Measurements from ENCODE around the gene CDH12. TPM values are rescaled to one million over a fixed set of nuclear protein-coding genes. Genes with fewer than 3 reads are reported as not detected.

Gene CDH12
- total RNA-seq, 1 donor from 2014 or later: not detected

DNA sequence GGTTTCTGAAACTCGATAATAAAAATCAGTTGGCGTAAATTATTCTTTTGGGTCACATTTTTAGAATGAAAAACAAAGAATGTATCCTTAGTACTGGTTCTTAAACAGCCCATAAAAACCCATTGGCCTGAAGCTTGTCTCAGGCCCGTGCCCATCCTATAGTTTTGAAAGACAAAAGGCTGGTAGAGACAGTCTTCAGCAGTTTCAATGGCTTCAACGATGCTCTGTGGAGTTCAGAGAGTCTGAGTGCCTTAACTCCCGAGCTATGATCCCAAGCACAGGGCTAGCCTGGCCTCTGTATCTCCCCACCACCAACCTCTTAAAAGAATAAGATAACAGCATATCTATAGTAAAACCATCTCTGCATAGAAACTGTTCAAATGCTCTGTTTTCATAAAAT lies 595.0 kb downstream of the CDH12 start:
- Mint-ChIP-seq H3K27me3 (ENCODE audit: low read depth, unreplicated experiment) (no peaks in the 10 kb centered on the region), H3K27ac (ENCODE audit: unreplicated experiment) (no peak overlapping the region), H3K4me3 (ENCODE audit: unreplicated experiment) (no peak overlapping the region), H3K9me3 (ENCODE audit: unreplicated experiment) (no peaks in the 10 kb centered on the region), H3K4me1 (ENCODE audit: low read depth, unreplicated experiment) (no peaks in the 10 kb centered on the region), H3K36me3 (ENCODE audit: low read depth, unreplicated experiment) (no peaks in the 10 kb centered on the region)
- H3K36me3 ChIP-seq (ENCODE audit: insufficient read depth, low read length): no peaks in the 10 kb centered on the region
- TF ChIP-seq EZH2 (IDR thresholded peaks at IDR 0.05; ENCODE audit: insufficient read depth, low read length): no peak
- TF ChIP-seq CTCF (IDR thresholded peaks at IDR 0.05; ENCODE audit: insufficient read depth, low read depth, low read length): no peak
- H3K27ac ChIP-seq (ENCODE audit: low read depth, low read length): no peak overlapping the region
- FAIRE-seq (no peak), DNase-seq (ENCODE audit: low read depth) (no peak)
- no peak overlapping the region for H3K4me3 ChIP-seq (ENCODE audit: insufficient read depth, low read depth, low read length)
- H3K4me2 ChIP-seq (ENCODE audit: low read length): no peak overlapping the region
- no peaks in the 10 kb centered on the region for H4K20me1 ChIP-seq (ENCODE audit: insufficient read depth, low read length)
- no peaks in the 10 kb centered on the region for H3K4me1 ChIP-seq (ENCODE audit: insufficient read depth, low read length)
- no peaks in the 10 kb centered on the region for H3K9me3 ChIP-seq (ENCODE audit: insufficient read depth, low read depth, low read length)
- H3K9ac ChIP-seq (ENCODE audit: low read length): no peak overlapping the region
- H3K79me2 ChIP-seq (ENCODE audit: insufficient read depth, low read length): no peaks in the 10 kb centered on the region
- no peak overlapping the region for H2AFZ ChIP-seq (ENCODE audit: low read depth, low read length)
- no peaks in the 10 kb centered on the region for H3K27me3 ChIP-seq (ENCODE audit: insufficient read depth, low read length)

GRCh38 chr5:22250528-22250927 lies 602.6 kb downstream of the CDH12 start:
- Histone ChIP-seq H3K4me1 (ENCODE audit: insufficient read depth, low read length) (no peaks in the 10 kb centered on the region), H3K79me2 (ENCODE audit: insufficient read depth, low read length) (no peaks in the 10 kb centered on the region), H2AFZ (ENCODE audit: low read depth, low read length) (no peak overlapping the region), H3K9ac (ENCODE audit: low read length) (no peak overlapping the region), H4K20me1 (ENCODE audit: insufficient read depth, low read length) (no peaks in the 10 kb centered on the region), H3K9me3 (ENCODE audit: insufficient read depth, low read depth, low read length) (no peaks in the 10 kb centered on the region), H3K4me2 (ENCODE audit: low read length) (no peak overlapping the region), H3K4me3 (ENCODE audit: insufficient read depth, low read depth, low read length) (no peak overlapping the region), H3K27me3 (ENCODE audit: insufficient read depth, low read length) (no peaks in the 10 kb centered on the region), H3K36me3 (ENCODE audit: insufficient read depth, low read length) (no peaks in the 10 kb centered on the region), H3K27ac (ENCODE audit: low read depth, low read length) (no peak overlapping the region)
- no peaks in the 10 kb centered on the region for H3K4me1 Mint-ChIP-seq (ENCODE audit: low read depth, unreplicated experiment)
- DNase-seq (ENCODE audit: low read depth) (no peak), FAIRE-seq (no peak)
- H3K4me3 Mint-ChIP-seq (ENCODE audit: unreplicated experiment): no peak overlapping the region
- H3K36me3 Mint-ChIP-seq (ENCODE audit: low read depth, unreplicated experiment): no peaks in the 10 kb centered on the region
- H3K27me3 Mint-ChIP-seq (ENCODE audit: low read depth, unreplicated experiment): no peaks in the 10 kb centered on the region
- TF ChIP-seq CTCF (IDR thresholded peaks at IDR 0.05; ENCODE audit: insufficient read depth, low read depth, low read length): no peak
- no peak for TF ChIP-seq EZH2 (IDR thresholded peaks at IDR 0.05; ENCODE audit: insufficient read depth, low read length)
- no peaks in the 10 kb centered on the region for H3K9me3 Mint-ChIP-seq (ENCODE audit: unreplicated experiment)
- no peak overlapping the region for H3K27ac Mint-ChIP-seq (ENCODE audit: unreplicated experiment)

- H2AFZ ChIP-seq (ENCODE audit: low read depth, low read length): no peak overlapping the region
- no peaks in the 10 kb centered on the region for H3K9me3 ChIP-seq (ENCODE audit: insufficient read depth, low read depth, low read length)
- Mint-ChIP-seq H3K4me1 (ENCODE audit: low read depth, unreplicated experiment) (no peaks in the 10 kb centered on the region), H3K9me3 (ENCODE audit: unreplicated experiment) (no peaks in the 10 kb centered on the region), H3K27ac (ENCODE audit: unreplicated experiment) (no peak overlapping the region), H3K36me3 (ENCODE audit: low read depth, unreplicated experiment) (no peaks in the 10 kb centered on the region), H3K27me3 (ENCODE audit: low read depth, unreplicated experiment) (no peaks in the 10 kb centered on the region), H3K4me3 (ENCODE audit: unreplicated experiment) (no peak overlapping the region)
- H3K4me2 ChIP-seq (ENCODE audit: low read length): no peak overlapping the region
- H3K79me2 ChIP-seq (ENCODE audit: insufficient read depth, low read length): no peaks in the 10 kb centered on the region
- no peak for DNase-seq (ENCODE audit: low read depth)
- no peak overlapping the region for H3K9ac ChIP-seq (ENCODE audit: low read length)
- no peaks in the 10 kb centered on the region for H3K36me3 ChIP-seq (ENCODE audit: insufficient read depth, low read length)
- no peak overlapping the region for H3K27ac ChIP-seq (ENCODE audit: low read depth, low read length)
- no peaks in the 10 kb centered on the region for H3K27me3 ChIP-seq (ENCODE audit: insufficient read depth, low read length)
- H4K20me1 ChIP-seq (ENCODE audit: insufficient read depth, low read length): no peaks in the 10 kb centered on the region
- FAIRE-seq: no peak
- H3K4me3 ChIP-seq (ENCODE audit: insufficient read depth, low read depth, low read length): no peak overlapping the region
- H3K4me1 ChIP-seq (ENCODE audit: insufficient read depth, low read length): no peaks in the 10 kb centered on the region
- TF ChIP-seq EZH2 (IDR thresholded peaks at IDR 0.05; ENCODE audit: insufficient read depth, low read length): no peak
- no peak for TF ChIP-seq CTCF (IDR thresholded peaks at IDR 0.05; ENCODE audit: insufficient read depth, low read depth, low read length)
These were observed 603.9 kb downstream of the CDH12 start for GRCh38 chr5:22249209-22249729.
